ENCODE results near the gene GAS6.

The GAS6 gene

GRCh38 chr13:113879494-113880360 is 15.9 kb upstream of the GAS6 start:
- Histone ChIP-seq H3K4me1 (ENCODE audit: insufficient read depth, low read length) (no peaks in the 10 kb centered on the region), H4K20me1 (ENCODE audit: insufficient read depth, low read length) (0 out of 2 replicates have a peak, but pooled peaks cover 1% of the 10 kb centered on the region), H3K9ac (ENCODE audit: low read depth, low read length) (no peak overlapping the region), H3K27me3 (ENCODE audit: insufficient read depth, low read length, poor library complexity) (peaks cover 4% of the 10 kb centered on the region), H3K4me3 (ENCODE audit: low read depth in 1 of 2, low read length in 2 of 2) (no peak overlapping the region), H3K36me3 (ENCODE audit: insufficient read depth, low read length) (no peaks in the 10 kb centered on the region), H2AFZ (ENCODE audit: low read depth, low read length) (no peak overlapping the region), H3K9me3 (ENCODE audit: insufficient read depth, low read length, severe bottlenecking) (no peaks in the 10 kb centered on the region), H3K4me2 (ENCODE audit: insufficient read depth, low read length) (no peak overlapping the region), H3K27ac (ENCODE audit: low read length) (no peak overlapping the region), H3K79me2 (ENCODE audit: insufficient read depth, low read length) (no peaks in the 10 kb centered on the region)
- no peak for DNase-seq
- TF ChIP-seq CTCF (IDR thresholded peaks at IDR 0.05; ENCODE audit: borderline replicate concordance, extremely low read depth, low read length, poor library complexity, severe bottlenecking) (no peak), EZH2 (IDR thresholded peaks at IDR 0.05; ENCODE audit: borderline replicate concordance, low read depth, low read length, severe bottlenecking) (no peak)
- no peak for ATAC-seq (ENCODE audit: insufficient read depth, low read depth)

GRCh38 chr13:113879017-113879416 is 15.1 kb upstream of the GAS6 start:
- DNase-seq (no peak), ATAC-seq (ENCODE audit: insufficient read depth, low read depth) (no peak)
- Histone ChIP-seq H3K9ac (ENCODE audit: low read depth, low read length) (no peak overlapping the region), H3K36me3 (ENCODE audit: insufficient read depth, low read length) (no peaks in the 10 kb centered on the region), H3K4me2 (ENCODE audit: insufficient read depth, low read length) (no peak overlapping the region), H3K4me3 (ENCODE audit: low read depth in 1 of 2, low read length in 2 of 2) (no peak overlapping the region), H3K27me3 (ENCODE audit: insufficient read depth, low read length, poor library complexity) (peaks cover 3% of the 10 kb centered on the region), H3K9me3 (ENCODE audit: insufficient read depth, low read length, severe bottlenecking) (no peaks in the 10 kb centered on the region), H3K4me1 (ENCODE audit: insufficient read depth, low read length) (no peaks in the 10 kb centered on the region), H3K27ac (ENCODE audit: low read length) (no peak overlapping the region), H4K20me1 (ENCODE audit: insufficient read depth, low read length) (no peaks in the 10 kb centered on the region), H2AFZ (ENCODE audit: low read depth, low read length) (no peak overlapping the region), H3K79me2 (ENCODE audit: insufficient read depth, low read length) (no peaks in the 10 kb centered on the region)
- no peak for TF ChIP-seq EZH2 (IDR thresholded peaks at IDR 0.05; ENCODE audit: borderline replicate concordance, low read depth, low read length, severe bottlenecking)
- TF ChIP-seq CTCF (IDR thresholded peaks at IDR 0.05; ENCODE audit: borderline replicate concordance, extremely low read depth, low read length, poor library complexity, severe bottlenecking): no peak

GRCh38 chr13:113877149-113877990 is 13.5 kb upstream of the GAS6 start:
- no peaks in the 10 kb centered on the region for H4K20me1 ChIP-seq (ENCODE audit: insufficient read depth, low read length)
- DNase-seq: no peak
- peaks cover 3% of the 10 kb centered on the region for H3K27me3 ChIP-seq (ENCODE audit: insufficient read depth, low read length, poor library complexity)
- H3K27ac ChIP-seq (ENCODE audit: low read length): no peak overlapping the region
- H3K36me3 ChIP-seq (ENCODE audit: insufficient read depth, low read length): no peaks in the 10 kb centered on the region
- H3K9ac ChIP-seq (ENCODE audit: low read depth, low read length): no peak overlapping the region
- TF ChIP-seq CTCF (IDR thresholded peaks at IDR 0.05; ENCODE audit: borderline replicate concordance, extremely low read depth, low read length, poor library complexity, severe bottlenecking) (no peak), EZH2 (IDR thresholded peaks at IDR 0.05; ENCODE audit: borderline replicate concordance, low read depth, low read length, severe bottlenecking) (no peak)
- no peak overlapping the region for H2AFZ ChIP-seq (ENCODE audit: low read depth, low read length)
- no peak for ATAC-seq (ENCODE audit: insufficient read depth, low read depth)
- no peaks in the 10 kb centered on the region for H3K9me3 ChIP-seq (ENCODE audit: insufficient read depth, low read length, severe bottlenecking)
- no peaks in the 10 kb centered on the region for H3K79me2 ChIP-seq (ENCODE audit: insufficient read depth, low read length)
- no peak overlapping the region for H3K4me2 ChIP-seq (ENCODE audit: insufficient read depth, low read length)
- no peaks in the 10 kb centered on the region for H3K4me1 ChIP-seq (ENCODE audit: insufficient read depth, low read length)
- no peak overlapping the region for H3K4me3 ChIP-seq (ENCODE audit: low read depth in 1 of 2, low read length in 2 of 2)

Data from DND-41 (cell line).